Osteocyte (in vitro differentiated cells): ENCODE measurements around the gene SRPRB. TPM values are rescaled to one million over a fixed set of nuclear protein-coding genes. Genes with fewer than 3 reads are reported as not detected.

ENCODE experiments used
- DNase-seq: peaks from one replicate; pipeline ENCODE4 v3.0.0; 2021; ENCODE audit warnings: mixed read lengths; ENCODE audit not compliant: unreplicated experiment; ENCODE audit errors: extremely low spot score
- H3K27ac Mint-ChIP-seq: one replicate; pipeline ENCODE4 v1.8.0; 2021; ENCODE audit warnings: mild to moderate bottlenecking, mixed read lengths; ENCODE audit not compliant: unreplicated experiment
- H3K27me3 Mint-ChIP-seq: one replicate; pipeline ENCODE4 v1.8.0; 2021; ENCODE audit warnings: mixed read lengths; ENCODE audit not compliant: unreplicated experiment
- H3K36me3 Mint-ChIP-seq: one replicate; pipeline ENCODE4 v1.8.0; 2021; ENCODE audit warnings: mixed read lengths; ENCODE audit not compliant: unreplicated experiment
- H3K4me1 Mint-ChIP-seq: one replicate; pipeline ENCODE4 v1.8.0; 2021; ENCODE audit warnings: mixed read lengths; ENCODE audit not compliant: unreplicated experiment
- H3K4me3 Mint-ChIP-seq: one replicate; pipeline ENCODE4 v1.8.0; 2021; ENCODE audit warnings: mild to moderate bottlenecking, moderate library complexity, mixed read lengths; ENCODE audit not compliant: unreplicated experiment
- H3K9me3 Mint-ChIP-seq: one replicate; pipeline ENCODE4 v1.8.0; 2021; ENCODE audit warnings: mixed read lengths; ENCODE audit not compliant: unreplicated experiment
- total RNA-seq: library from RNA; stranded (reverse); gene quantifications from 2 replicates; pipeline ENCODE4 v1.2.1, GENCODE V29; 2021
- TF ChIP-seq, protein P1 (sequence below): fragments of 200-600 bp; sonication (generic); IDR thresholded peaks from 2 replicates; pipeline ENCODE4 v1.5.0; 2021; ENCODE audit warnings: antibody characterized with exemption, mild to moderate bottlenecking, moderate library complexity

Gene SRPRB
- total RNA-seq, 1 donor from 2014 or later = 84.7 TPM

DNA sequence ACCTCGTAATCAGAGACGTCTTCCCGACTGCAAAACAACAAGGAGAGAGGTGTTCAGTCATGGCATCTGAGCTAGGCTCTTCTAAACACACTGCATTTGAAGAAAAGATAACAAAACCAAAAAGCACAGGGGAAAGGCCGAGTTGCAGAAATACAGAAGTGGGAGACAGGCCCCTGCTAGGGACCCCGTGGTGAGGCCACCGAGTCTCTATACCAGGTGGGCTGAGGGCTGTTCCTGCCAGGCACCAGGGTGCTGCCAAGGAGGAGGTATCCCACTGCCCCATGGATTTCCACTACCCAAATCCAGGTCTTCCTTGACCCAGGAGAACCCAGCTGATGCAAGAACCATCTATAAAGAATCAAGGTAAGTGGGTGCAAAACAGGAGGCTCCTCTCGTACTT lies 59.0 kb downstream of the SRPRB start:
- Mint-ChIP-seq H3K4me1 (no peaks in the 10 kb centered on the region), H3K36me3 (no peaks in the 10 kb centered on the region), H3K4me3 (no peak overlapping the region), H3K9me3 (no peaks in the 10 kb centered on the region), H3K27me3 (no peaks in the 10 kb centered on the region), H3K27ac (no peak overlapping the region)
- no peak for DNase-seq
- TF ChIP-seq, protein P1, sequence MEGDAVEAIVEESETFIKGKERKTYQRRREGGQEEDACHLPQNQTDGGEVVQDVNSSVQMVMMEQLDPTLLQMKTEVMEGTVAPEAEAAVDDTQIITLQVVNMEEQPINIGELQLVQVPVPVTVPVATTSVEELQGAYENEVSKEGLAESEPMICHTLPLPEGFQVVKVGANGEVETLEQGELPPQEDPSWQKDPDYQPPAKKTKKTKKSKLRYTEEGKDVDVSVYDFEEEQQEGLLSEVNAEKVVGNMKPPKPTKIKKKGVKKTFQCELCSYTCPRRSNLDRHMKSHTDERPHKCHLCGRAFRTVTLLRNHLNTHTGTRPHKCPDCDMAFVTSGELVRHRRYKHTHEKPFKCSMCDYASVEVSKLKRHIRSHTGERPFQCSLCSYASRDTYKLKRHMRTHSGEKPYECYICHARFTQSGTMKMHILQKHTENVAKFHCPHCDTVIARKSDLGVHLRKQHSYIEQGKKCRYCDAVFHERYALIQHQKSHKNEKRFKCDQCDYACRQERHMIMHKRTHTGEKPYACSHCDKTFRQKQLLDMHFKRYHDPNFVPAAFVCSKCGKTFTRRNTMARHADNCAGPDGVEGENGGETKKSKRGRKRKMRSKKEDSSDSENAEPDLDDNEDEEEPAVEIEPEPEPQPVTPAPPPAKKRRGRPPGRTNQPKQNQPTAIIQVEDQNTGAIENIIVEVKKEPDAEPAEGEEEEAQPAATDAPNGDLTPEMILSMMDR = no peak

- no peak overlapping the region for H3K27ac Mint-ChIP-seq
Measured at GRCh38 chr3:133865136-133865855, 59.7 kb downstream of the SRPRB start.

GRCh38 chr3:133866141-133866540 lies 60.5 kb downstream of the SRPRB start:
- no peak overlapping the region for H3K4me3 Mint-ChIP-seq

More at GRCh38 chr3:133865136-133865855, 59.7 kb downstream of the SRPRB start:
- no peak for DNase-seq
- Mint-ChIP-seq H3K27me3 (no peaks in the 10 kb centered on the region), H3K36me3 (no peaks in the 10 kb centered on the region), H3K9me3 (no peaks in the 10 kb centered on the region), H3K4me1 (no peaks in the 10 kb centered on the region), H3K4me3 (no peak overlapping the region)
- TF ChIP-seq, protein P1 = no peak

DNA sequence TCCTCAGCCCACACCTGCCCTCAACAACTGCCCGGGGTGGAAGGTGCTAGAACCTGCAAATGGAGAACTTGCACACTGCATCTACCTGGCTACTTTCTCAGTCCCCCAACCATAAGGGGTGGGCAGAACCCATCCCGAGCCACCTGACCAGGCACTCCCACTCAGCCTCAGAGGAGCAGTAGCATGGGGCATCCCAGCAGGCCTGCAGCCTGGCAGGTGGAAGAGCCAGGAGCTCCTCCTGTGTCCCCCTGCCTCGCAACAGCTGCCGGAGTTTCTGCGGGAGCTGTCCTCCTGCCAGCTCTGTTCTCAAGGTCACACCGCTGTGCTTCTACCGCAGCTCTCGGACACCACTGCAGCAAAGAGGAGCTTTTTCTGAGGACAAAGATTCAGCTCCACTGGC lies 62.6 kb downstream of the SRPRB start:
- H3K36me3 Mint-ChIP-seq = no peaks in the 10 kb centered on the region
- H3K4me3 Mint-ChIP-seq = no peak overlapping the region
- H3K4me1 Mint-ChIP-seq = no peaks in the 10 kb centered on the region
- H3K27ac Mint-ChIP-seq = no peak overlapping the region
- TF ChIP-seq, protein P1 = no peak
- no peaks in the 10 kb centered on the region for H3K9me3 Mint-ChIP-seq
- no peaks in the 10 kb centered on the region for H3K27me3 Mint-ChIP-seq
- no peak for DNase-seq

More at GRCh38 chr3:133866141-133866540, 60.5 kb downstream of the SRPRB start:
- TF ChIP-seq, protein P1 = no peak
- Mint-ChIP-seq H3K9me3 (no peaks in the 10 kb centered on the region), H3K36me3 (no peaks in the 10 kb centered on the region), H3K27me3 (no peaks in the 10 kb centered on the region), H3K27ac (no peak overlapping the region), H3K4me1 (no peaks in the 10 kb centered on the region)
- no peak for DNase-seq

GRCh38 chr3:133868758-133869475 lies 63.3 kb downstream of the SRPRB start:
- no peak overlapping the region for H3K27ac Mint-ChIP-seq

More at GRCh38 chr3:133868758-133869475, 63.3 kb downstream of the SRPRB start:
- Mint-ChIP-seq H3K9me3 (no peaks in the 10 kb centered on the region), H3K4me1 (no peaks in the 10 kb centered on the region), H3K36me3 (no peaks in the 10 kb centered on the region), H3K27me3 (no peaks in the 10 kb centered on the region), H3K4me3 (no peak overlapping the region)
- TF ChIP-seq, protein P1 = no peak
- no peak for DNase-seq
